Measurements from ENCODE around the gene HHATL.

- TF ChIP-seq CTCF (IDR thresholded peaks at IDR 0.05) (no peak), POLR2A (IDR thresholded peaks at IDR 0.05) (no peak)
These were observed 40.8 kb upstream of the HHATL start for GRCh38 chr3:42743204-42743995.
